SU-DHL-6 (cell line): ENCODE measurements around the gene IL21R.

Experiments used
- H2AFZ ChIP-seq: fragments of 200-600 bp; sonication (generic); 2 replicates; pipeline ENCODE4 v1.6.1; 2014; ENCODE audit warnings: low read depth, mild to moderate bottlenecking, moderate library complexity, mixed read lengths, antibody characterized with exemption, low read length; ENCODE audit not compliant: severe bottlenecking
- H3F3A ChIP-seq: fragments of 200-600 bp; shearing (Covaris generic); 2 replicates; pipeline ENCODE4 v1.6.0; 2016; ENCODE audit warnings: antibody characterized with exemption, mild to moderate bottlenecking; ENCODE audit not compliant: insufficient read depth
- H3K27ac ChIP-seq: fragments of 200-600 bp; sonication (generic); 2 replicates; pipeline ENCODE4 v1.5.1; 2016; ENCODE audit warnings: low read depth, mild to moderate bottlenecking, low read length, moderate library complexity, mixed read lengths
- H3K27me3 ChIP-seq: fragments of 200-600 bp; sonication (generic), shearing (Covaris generic); 2 replicates; pipeline ENCODE4 v1.6.0; 2014; ENCODE audit warnings: mild to moderate bottlenecking, low read length
- H3K36me3 ChIP-seq: fragments of 200-600 bp; sonication (generic); 2 replicates; pipeline ENCODE4 v1.6.1; 2014; ENCODE audit warnings: mild to moderate bottlenecking, low read length, mixed read lengths
- H3K4me2 ChIP-seq: fragments of 300-600, 200-600 bp; shearing (Covaris generic), sonication (generic); 2 replicates; pipeline ENCODE4 v1.6.0; 2014; ENCODE audit warnings: low read length, low read depth, mild to moderate bottlenecking; ENCODE audit not compliant: poor library complexity, severe bottlenecking
- H3K4me3 ChIP-seq: fragments of 200-600 bp; sonication (generic); 2 replicates; pipeline ENCODE4 v1.5.1; 2014; ENCODE audit warnings: antibody characterized with exemption, low read length, mild to moderate bottlenecking, mixed read lengths; ENCODE audit not compliant: insufficient read depth, poor library complexity, severe bottlenecking
- H3K79me2 ChIP-seq: fragments of 200-600 bp; sonication (generic); 2 replicates; pipeline ENCODE4 v1.6.1; 2014; ENCODE audit warnings: mild to moderate bottlenecking, low read length, moderate library complexity; ENCODE audit not compliant: insufficient read depth
- H3K9ac ChIP-seq: fragments of 200-600 bp; sonication (generic); 2 replicates; pipeline ENCODE4 v1.7.0; 2014; ENCODE audit warnings: mild to moderate bottlenecking, low read length
- H3K9me2 ChIP-seq: fragments of 200-600 bp; sonication (generic); replicated peaks from 2 replicates; pipeline ENCODE4 v1.6.1; 2014; ENCODE audit warnings: low read length; ENCODE audit not compliant: insufficient read depth
- H3K9me3 ChIP-seq: fragments of 200-600 bp; sonication (generic); 2 replicates; pipeline ENCODE4 v1.6.1; 2014; ENCODE audit warnings: low read length, mixed read lengths; ENCODE audit not compliant: insufficient read depth
- H4K20me1 ChIP-seq: fragments of 200-600 bp; sonication (generic); 2 replicates; pipeline ENCODE4 v1.6.1; 2014; ENCODE audit warnings: low read depth, mild to moderate bottlenecking, antibody characterized with exemption, low read length, moderate library complexity, mixed read lengths
- EZH2phosphoT487 ChIP-seq: fragments of 200-600 bp; sonication (generic), shearing (Covaris generic); conservative IDR thresholded peaks from 2 replicates; pipeline ENCODE4 v1.6.1; 2018; ENCODE audit warnings: mild to moderate bottlenecking, antibody characterized with exemption, low read length, moderate library complexity, mixed read lengths
- TF ChIP-seq, protein P1 (sequence below): fragments of 200-600 bp; sonication (generic); IDR thresholded peaks from one replicate; pipeline ENCODE4 v1.5.1; 2017; ENCODE audit warnings: antibody characterized with exemption, mild to moderate bottlenecking, low read length, moderate library complexity; ENCODE audit not compliant: insufficient read depth, poor library complexity, severe bottlenecking

The IL21R gene

DNA sequence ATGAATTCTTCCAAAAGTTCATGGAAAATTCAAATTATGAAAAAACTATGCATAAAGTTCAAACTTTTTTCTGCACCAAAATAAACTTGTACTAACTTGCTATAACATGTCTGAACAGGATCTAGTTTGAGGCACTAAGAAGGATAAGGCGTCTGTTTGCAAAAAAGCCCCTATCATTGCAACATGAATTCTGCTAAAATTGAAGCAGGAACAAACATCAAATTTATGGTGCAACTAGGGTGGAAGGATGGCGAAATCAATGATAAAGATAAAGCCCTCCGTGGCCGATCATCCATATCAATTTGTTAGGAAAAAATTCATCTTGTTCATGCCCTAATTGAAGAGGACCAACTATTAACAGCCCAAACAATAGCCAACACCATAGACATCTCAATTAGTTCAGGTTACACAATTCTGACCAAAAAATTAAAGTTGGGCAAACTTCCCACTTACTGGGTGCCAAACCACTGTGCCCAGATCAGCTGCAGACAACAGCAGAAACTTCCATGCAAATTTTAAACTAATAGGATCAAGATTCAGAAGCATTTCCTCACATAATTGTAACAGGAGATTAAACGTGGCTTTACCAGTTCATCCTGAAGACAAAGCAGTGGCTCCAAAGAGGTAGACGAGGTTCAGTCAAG is 12.9 kb downstream of the IL21R start:
- Histone ChIP-seq H3K9me2 (no peaks in the 10 kb centered on the region), H3K4me3 (no peak overlapping the region), H3K9ac (no peak overlapping the region), H3K27ac (no peak overlapping the region), H2AFZ (no peak overlapping the region), H3F3A (no peaks in the 10 kb centered on the region; the same call in 1 of the 2 replicates), H3K9me3 (no peaks in the 10 kb centered on the region), H3K27me3 (no peaks in the 10 kb centered on the region), H4K20me1 (no peaks in the 10 kb centered on the region), H3K4me2 (no peak overlapping the region), H3K79me2 (peaks cover 40% of the 10 kb centered on the region), H3K36me3 (peaks cover 24% of the 10 kb centered on the region)
- TF ChIP-seq EZH2phosphoT487: no peak
- TF ChIP-seq, protein P1, sequence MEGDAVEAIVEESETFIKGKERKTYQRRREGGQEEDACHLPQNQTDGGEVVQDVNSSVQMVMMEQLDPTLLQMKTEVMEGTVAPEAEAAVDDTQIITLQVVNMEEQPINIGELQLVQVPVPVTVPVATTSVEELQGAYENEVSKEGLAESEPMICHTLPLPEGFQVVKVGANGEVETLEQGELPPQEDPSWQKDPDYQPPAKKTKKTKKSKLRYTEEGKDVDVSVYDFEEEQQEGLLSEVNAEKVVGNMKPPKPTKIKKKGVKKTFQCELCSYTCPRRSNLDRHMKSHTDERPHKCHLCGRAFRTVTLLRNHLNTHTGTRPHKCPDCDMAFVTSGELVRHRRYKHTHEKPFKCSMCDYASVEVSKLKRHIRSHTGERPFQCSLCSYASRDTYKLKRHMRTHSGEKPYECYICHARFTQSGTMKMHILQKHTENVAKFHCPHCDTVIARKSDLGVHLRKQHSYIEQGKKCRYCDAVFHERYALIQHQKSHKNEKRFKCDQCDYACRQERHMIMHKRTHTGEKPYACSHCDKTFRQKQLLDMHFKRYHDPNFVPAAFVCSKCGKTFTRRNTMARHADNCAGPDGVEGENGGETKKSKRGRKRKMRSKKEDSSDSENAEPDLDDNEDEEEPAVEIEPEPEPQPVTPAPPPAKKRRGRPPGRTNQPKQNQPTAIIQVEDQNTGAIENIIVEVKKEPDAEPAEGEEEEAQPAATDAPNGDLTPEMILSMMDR: no peak

GRCh38 chr16:27417047-27417671 is 15.2 kb downstream of the IL21R start:
- H3K27me3 ChIP-seq: no peaks in the 10 kb centered on the region
- H3K9ac ChIP-seq: no peak overlapping the region
- TF ChIP-seq EZH2phosphoT487: no peak
- TF ChIP-seq, protein P1: no peak
- peaks cover 27% of the 10 kb centered on the region for H3K79me2 ChIP-seq
- H3K36me3 ChIP-seq: peaks cover 40% of the 10 kb centered on the region
- H3K9me3 ChIP-seq: peaks cover 20% of the 10 kb centered on the region; the same call in 1 of the 2 replicates
- no peak overlapping the region for H3K4me3 ChIP-seq
- H3K27ac ChIP-seq: no peak overlapping the region
- H4K20me1 ChIP-seq: no peaks in the 10 kb centered on the region
- H3K9me2 ChIP-seq: no peaks in the 10 kb centered on the region
- H2AFZ ChIP-seq: no peak overlapping the region
- H3F3A ChIP-seq: peaks cover 5% of the 10 kb centered on the region; the same call in 1 of the 2 replicates
- no peak overlapping the region for H3K4me2 ChIP-seq

- Histone ChIP-seq H3K27ac (no peak overlapping the region), H2AFZ (no peak overlapping the region), H3K4me3 (no peak overlapping the region), H3K9me2 (no peaks in the 10 kb centered on the region), H3K36me3 (peaks cover 42% of the 10 kb centered on the region), H3K79me2 (no peaks in the 10 kb centered on the region), H3F3A (peaks cover 17% of the 10 kb centered on the region), H4K20me1 (no peaks in the 10 kb centered on the region), H3K9me3 (peaks cover 30% of the 10 kb centered on the region; the same call in 1 of the 2 replicates), H3K4me2 (no peak overlapping the region), H3K9ac (no peak overlapping the region), H3K27me3 (no peaks in the 10 kb centered on the region)
- TF ChIP-seq EZH2phosphoT487: no peak
- TF ChIP-seq, protein P1: no peak
Measured at GRCh38 chr16:27421961-27422740, 20.2 kb downstream of the IL21R start.
